Mesendoderm (in vitro differentiated cells): ENCODE results near the gene CCL4.
A peak's percentile ranks its signal among the peaks of the same experiment; 100 is the strongest.
"Not testable (repeated sequence)": the region's sequence is repeated elsewhere in the genome, so short reads cannot be mapped to it uniquely, and the experiment has no call there.

Source experiments
- DNase-seq: peaks from one replicate; pipeline ENCODE4 v3.0.0; 2013
- H2AK5ac ChIP-seq: 2 replicates; pipeline ENCODE4 v1.6.1; 2013; ENCODE audit warnings: low read length, inconsistent platforms
- H2BK120ac ChIP-seq: 2 replicates; pipeline ENCODE4 v1.6.1; 2013; ENCODE audit warnings: low read depth, mild to moderate bottlenecking, low read length, moderate library complexity, mixed read lengths
- H2BK15ac ChIP-seq: replicated peaks from 2 replicates; pipeline ENCODE4 v1.6.1; 2013; ENCODE audit warnings: low read depth, mild to moderate bottlenecking, moderate library complexity
- H2BK5ac ChIP-seq: 2 replicates; pipeline ENCODE4 v1.6.1; 2013; ENCODE audit warnings: low read length, inconsistent platforms
- H3K18ac ChIP-seq: 2 replicates; pipeline ENCODE4 v1.6.1; 2013; ENCODE audit warnings: mild to moderate bottlenecking, low read length, mixed read lengths
- H3K23ac ChIP-seq: one replicate; pipeline ENCODE4 v1.6.1; 2013; ENCODE audit warnings: low read length
- H3K27ac ChIP-seq: 2 replicates; pipeline ENCODE4 v1.5.1; 2013; ENCODE audit warnings: low read depth, mild to moderate bottlenecking, inconsistent platforms, low read length, moderate library complexity
- H3K27me3 ChIP-seq: 2 replicates; pipeline ENCODE4 v1.6.1; 2013; ENCODE audit warnings: low read length, control low read depth, mild to moderate bottlenecking, inconsistent platforms; ENCODE audit not compliant: insufficient read depth, poor library complexity
- H3K36me3 ChIP-seq: 2 replicates; pipeline ENCODE4 v1.6.1; 2013; ENCODE audit warnings: low read length, inconsistent platforms; ENCODE audit not compliant: control insufficient read depth, insufficient read depth
- H3K4ac ChIP-seq: one replicate; pipeline ENCODE4 v1.6.1; 2013; ENCODE audit warnings: low read depth, mild to moderate bottlenecking, low read length, moderate library complexity
- H3K4me1 ChIP-seq: 2 replicates; pipeline ENCODE4 v1.6.1; 2013; ENCODE audit warnings: low read depth, low read length, inconsistent platforms; ENCODE audit not compliant: control insufficient read depth
- H3K4me2 ChIP-seq: 2 replicates; pipeline ENCODE4 v1.6.1; 2013; ENCODE audit warnings: low read length
- H3K4me3 ChIP-seq: 2 replicates; pipeline ENCODE4 v1.5.1; 2013; ENCODE audit warnings: mild to moderate bottlenecking, low read length
- H3K56ac ChIP-seq: one replicate; pipeline ENCODE4 v1.6.1; 2013; ENCODE audit warnings: low read length
- H3K79me1 ChIP-seq: 2 replicates; pipeline ENCODE4 v1.6.1; 2013; ENCODE audit warnings: low read length, inconsistent platforms
- H3K79me2 ChIP-seq: 2 replicates; pipeline ENCODE4 v1.6.1; 2013; ENCODE audit warnings: mild to moderate bottlenecking, low read length; ENCODE audit not compliant: control insufficient read depth, insufficient read depth
- H3K9ac ChIP-seq: 2 replicates; pipeline ENCODE4 v1.6.1; 2013; ENCODE audit warnings: low read length, inconsistent platforms
- H4K5ac ChIP-seq: one replicate; pipeline ENCODE4 v1.6.1; 2013; ENCODE audit warnings: low read length
- H4K8ac ChIP-seq: one replicate; pipeline ENCODE4 v1.6.1; 2013; ENCODE audit warnings: low read depth, mild to moderate bottlenecking, control low read depth, low read length, moderate library complexity
- WGBS: extraction: QIAGEN DNeasy Blood & Tissue Kit; methylation state at CpG from one replicate; pipeline ENCODE4 v1.1.7; 2013; ENCODE audit warnings: low lambda C conversion rate, missing lambda C conversion rate; ENCODE audit not compliant: insufficient coverage; ENCODE audit errors: extremely low coverage; 5-methylcytosine and 5-hydroxymethylcytosine counted together

CCL4 gene

DNA sequence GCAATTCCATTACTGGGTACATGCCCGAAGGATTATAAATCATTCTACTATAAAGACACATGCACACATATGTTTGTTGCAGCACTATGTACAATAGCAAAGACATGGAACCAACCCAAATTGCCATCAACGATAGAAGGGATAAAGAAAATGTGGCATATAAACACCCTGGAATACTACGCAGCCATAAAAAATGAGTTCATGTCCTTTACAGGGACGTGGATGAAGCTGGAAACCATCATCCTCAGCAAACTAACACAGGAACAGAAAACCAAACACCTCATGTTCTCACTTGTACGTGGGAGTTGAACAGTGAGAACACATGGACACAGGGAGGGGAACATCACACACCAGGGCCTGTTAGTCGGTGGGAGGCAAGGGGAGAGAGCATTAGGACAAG is 17.5 kb downstream of the CCL4 start:
- H3K4me2 ChIP-seq, H3K9ac ChIP-seq, H4K8ac ChIP-seq, DNase-seq, H3K4me1 ChIP-seq, H2BK120ac ChIP-seq, H3K79me1 ChIP-seq, H2AK5ac ChIP-seq, H3K56ac ChIP-seq, H2BK5ac ChIP-seq, H3K27me3 ChIP-seq, H3K36me3 ChIP-seq, H3K79me2 ChIP-seq, H3K4me3 ChIP-seq, H4K5ac ChIP-seq, H3K18ac ChIP-seq, H3K27ac ChIP-seq, H2BK15ac ChIP-seq, H3K23ac ChIP-seq, H3K4ac ChIP-seq: not testable (repeated sequence)
- WGBS, result no CpG with 5 or more reads among the region's 6 CpGs

DNA sequence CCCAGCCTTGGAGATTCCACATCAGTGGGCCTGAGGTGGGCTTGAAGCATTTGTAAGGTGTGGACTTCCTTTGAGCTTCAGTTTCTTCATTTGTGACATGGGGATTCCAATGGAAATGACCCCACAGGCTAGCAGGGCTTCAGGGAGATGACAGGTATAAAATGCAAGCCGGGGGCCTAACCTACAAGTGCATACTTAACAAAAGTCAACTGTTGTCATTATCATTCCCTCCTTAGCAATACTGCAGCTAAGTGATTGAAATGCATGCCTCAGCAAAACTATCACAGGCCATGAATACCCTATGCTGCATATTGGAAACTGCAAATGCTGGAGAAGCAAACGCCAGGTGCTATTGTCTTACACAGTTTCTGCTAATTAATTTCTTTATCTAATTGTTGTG is 19.8 kb downstream of the CCL4 start:
- H3K4ac ChIP-seq, result no peak overlapping the region
- H4K5ac ChIP-seq, result no peak overlapping the region
- no peak for DNase-seq
- H3K4me1 ChIP-seq, result no peaks in the 10 kb centered on the region
- no CpG with 5 or more reads among the region's 2 CpGs for WGBS
- H3K4me3 ChIP-seq, result no peak overlapping the region
- no peaks in the 10 kb centered on the region for H3K36me3 ChIP-seq
- H3K18ac ChIP-seq, result no peak overlapping the region
- H3K9ac ChIP-seq, result no peak overlapping the region
- no peak overlapping the region for H2BK5ac ChIP-seq
- no peak overlapping the region for H3K56ac ChIP-seq
- H3K79me1 ChIP-seq, result no peaks in the 10 kb centered on the region
- no peaks in the 10 kb centered on the region for H3K27me3 ChIP-seq
- no peak overlapping the region for H2BK120ac ChIP-seq
- H3K27ac ChIP-seq, result no peak overlapping the region
- no peak overlapping the region for H2BK15ac ChIP-seq
- H4K8ac ChIP-seq, result no peak overlapping the region
- no peak overlapping the region for H3K23ac ChIP-seq
- no peaks in the 10 kb centered on the region for H3K79me2 ChIP-seq
- no peak overlapping the region for H2AK5ac ChIP-seq
- no peak overlapping the region for H3K4me2 ChIP-seq

DNA sequence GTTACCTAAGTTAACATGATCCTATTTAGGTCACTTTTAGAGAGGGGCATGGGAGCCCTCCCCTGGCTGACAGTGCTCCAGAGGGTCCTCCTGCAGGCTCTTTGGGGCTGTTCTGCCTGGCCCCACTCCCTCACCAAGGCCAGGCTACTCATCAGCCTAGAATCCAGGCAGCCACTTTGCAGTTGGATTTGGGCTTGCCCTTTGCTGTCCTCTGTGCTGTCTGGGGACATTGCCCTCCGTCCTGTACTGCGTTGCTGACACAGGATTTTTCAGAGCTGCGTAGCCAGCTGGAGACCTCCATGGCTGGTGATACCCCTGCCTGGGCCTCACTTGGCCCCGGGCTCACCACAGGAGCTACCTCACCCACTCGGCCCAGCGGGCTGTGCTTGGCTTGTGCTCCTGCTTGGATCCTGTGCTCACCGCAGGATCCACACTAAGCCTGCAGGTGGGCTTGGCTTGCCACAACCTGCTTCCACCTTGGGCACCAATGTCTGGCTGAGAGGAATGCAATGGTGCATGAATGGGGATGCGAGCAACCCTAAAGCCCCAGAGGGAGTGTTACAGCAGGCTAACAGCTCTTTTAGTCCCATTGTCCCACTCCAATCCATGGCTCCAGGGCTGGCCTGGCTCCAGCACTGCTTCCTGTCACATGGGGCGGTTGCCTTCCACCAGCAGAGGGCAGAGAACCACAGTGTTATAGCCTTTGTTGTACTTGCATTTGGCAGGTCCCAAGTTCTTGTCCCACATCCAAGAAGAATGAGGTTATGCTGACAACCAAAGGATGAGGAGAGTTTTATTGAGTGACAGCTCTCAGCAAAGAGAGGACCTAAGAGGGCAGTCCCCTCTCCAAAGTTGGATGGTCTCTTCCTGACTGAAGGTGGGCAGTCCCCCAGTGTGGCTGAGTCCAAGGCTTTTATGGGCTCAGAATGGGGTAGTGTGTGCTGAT is 21.5 kb downstream of the CCL4 start:
- Histone ChIP-seq H3K23ac (peak overlapping the region; percentile 15), H3K9ac (no peak overlapping the region), H3K27me3 (no peaks in the 10 kb centered on the region), H3K27ac (no peak overlapping the region), H3K56ac (no peak overlapping the region), H4K8ac (no peak overlapping the region), H3K79me2 (no peaks in the 10 kb centered on the region), H3K36me3 (no peaks in the 10 kb centered on the region), H4K5ac (no peak overlapping the region), H3K4me3 (no peak overlapping the region), H2AK5ac (no peak overlapping the region), H3K4me2 (no peak overlapping the region), H3K4ac (no peak overlapping the region), H3K4me1 (no peaks in the 10 kb centered on the region), H2BK5ac (no peak overlapping the region), H2BK15ac (no peak overlapping the region), H3K79me1 (no peaks in the 10 kb centered on the region), H2BK120ac (no peak overlapping the region), H3K18ac (no peak overlapping the region)
- peak; percentile 41 for DNase-seq
- WGBS, result no CpG with 5 or more reads among the region's 9 CpGs

GRCh38 chr17:36127199-36127893 is 23.7 kb downstream of the CCL4 start:
- no peaks in the 10 kb centered on the region for H3K27me3 ChIP-seq
- no peak for DNase-seq
- no peaks in the 10 kb centered on the region for H3K4me1 ChIP-seq
- no peak overlapping the region for H2BK5ac ChIP-seq
- H3K27ac ChIP-seq, result no peak overlapping the region
- H4K5ac ChIP-seq, result no peak overlapping the region
- no peak overlapping the region for H2BK15ac ChIP-seq
- no peak overlapping the region for H2BK120ac ChIP-seq
- H3K36me3 ChIP-seq, result no peaks in the 10 kb centered on the region
- H4K8ac ChIP-seq, result no peak overlapping the region
- H3K4me3 ChIP-seq, result no peak overlapping the region
- no peak overlapping the region for H3K23ac ChIP-seq
- no peaks in the 10 kb centered on the region for H3K79me2 ChIP-seq
- H3K9ac ChIP-seq, result no peak overlapping the region
- H3K4me2 ChIP-seq, result no peak overlapping the region
- H2AK5ac ChIP-seq, result no peak overlapping the region
- no peak overlapping the region for H3K56ac ChIP-seq
- WGBS, result no CpG with 5 or more reads among the region's 7 CpGs
- no peak overlapping the region for H3K4ac ChIP-seq
- H3K79me1 ChIP-seq, result no peaks in the 10 kb centered on the region
- no peak overlapping the region for H3K18ac ChIP-seq

DNA sequence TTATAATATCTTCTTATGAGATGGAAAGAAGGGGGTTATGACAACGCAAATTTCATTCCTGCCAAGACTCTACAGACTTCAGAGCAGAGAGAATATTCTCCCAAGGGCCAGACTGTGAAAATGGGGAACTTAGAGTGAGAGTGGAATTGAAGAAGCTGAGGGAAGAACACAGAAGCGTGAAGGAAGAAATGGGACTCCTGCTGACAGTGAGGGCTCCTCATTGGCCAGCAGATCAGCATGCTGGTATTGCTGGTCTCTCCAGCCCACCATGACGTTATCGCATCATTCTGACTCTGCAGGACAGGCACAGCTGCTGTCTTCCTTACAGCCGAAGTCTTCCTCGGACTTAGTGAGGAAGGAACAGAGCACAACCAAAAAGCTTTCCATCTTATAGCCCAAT is 24.3 kb downstream of the CCL4 start:
- no peak overlapping the region for H4K8ac ChIP-seq
- H2AK5ac ChIP-seq, result no peak overlapping the region
- H3K56ac ChIP-seq, result no peak overlapping the region
- no peak overlapping the region for H2BK5ac ChIP-seq
- no peak for DNase-seq
- H3K4ac ChIP-seq, result no peak overlapping the region
- H3K4me2 ChIP-seq, result no peak overlapping the region
- H3K9ac ChIP-seq, result no peak overlapping the region
- H3K79me2 ChIP-seq, result no peaks in the 10 kb centered on the region
- WGBS, result no CpG with 5 or more reads among the region's 6 CpGs
- H3K27me3 ChIP-seq, result no peaks in the 10 kb centered on the region
- no peak overlapping the region for H2BK120ac ChIP-seq
- no peak overlapping the region for H2BK15ac ChIP-seq
- no peaks in the 10 kb centered on the region for H3K4me1 ChIP-seq
- no peaks in the 10 kb centered on the region for H3K79me1 ChIP-seq
- H3K36me3 ChIP-seq, result no peaks in the 10 kb centered on the region
- no peak overlapping the region for H3K27ac ChIP-seq
- no peak overlapping the region for H3K18ac ChIP-seq
- no peak overlapping the region for H3K4me3 ChIP-seq
- no peak overlapping the region for H4K5ac ChIP-seq
- H3K23ac ChIP-seq, result no peak overlapping the region
